Peyer's patch (tissue), 4 donors: ENCODE measurements around the gene RSRC1.

Source experiments
- POLR2A ChIP-seq, 2 donors: fragments of 450-650 bp; IDR thresholded peaks; one replicate each; pipeline ENCODE4 v1.5.1; 2017; ENCODE audit warnings: antibody characterized with exemption in 2 of 2, mild to moderate bottlenecking in 2 of 2, moderate library complexity in 2 of 2
- TF ChIP-seq, protein P1 (sequence below), 6 experiments: fragments of 450-650 bp in 4 of 6; fragments of 200-600 bp in 2 of 6; sonication (generic) in 1 of 6; IDR thresholded peaks; one replicate each; pipeline ENCODE4 v1.5.1; 2017 to 2019; ENCODE audit warnings: antibody characterized with exemption in 6 of 6, mild to moderate bottlenecking in 3 of 6, moderate library complexity in 1 of 6

DNA sequence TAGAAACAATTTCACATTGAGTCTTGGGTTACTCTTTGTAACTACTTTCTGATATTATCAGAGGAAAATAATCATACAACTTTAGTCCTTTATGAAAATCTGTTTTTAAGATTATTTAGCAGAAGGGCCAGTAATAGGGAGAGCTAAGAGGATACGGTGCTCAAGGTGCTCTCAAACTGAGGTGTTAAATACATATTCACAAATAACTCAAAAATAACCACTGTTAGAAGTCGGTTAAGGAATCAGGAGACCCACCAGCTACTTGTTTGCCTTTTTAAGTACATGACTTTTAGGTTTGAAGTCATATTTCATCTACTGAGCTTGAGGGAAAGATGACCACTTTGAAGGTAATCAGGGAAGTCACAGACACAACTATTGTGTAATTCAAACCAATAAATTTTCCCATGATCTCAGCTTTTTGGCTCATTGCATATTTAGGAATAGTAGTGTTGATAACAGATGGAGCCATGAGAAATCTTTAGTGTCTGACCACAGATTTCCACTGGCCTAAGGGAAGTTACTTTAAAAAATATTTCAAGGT lies 1.4 kb upstream of the RSRC1 start:
- TF ChIP-seq, protein P1, sequence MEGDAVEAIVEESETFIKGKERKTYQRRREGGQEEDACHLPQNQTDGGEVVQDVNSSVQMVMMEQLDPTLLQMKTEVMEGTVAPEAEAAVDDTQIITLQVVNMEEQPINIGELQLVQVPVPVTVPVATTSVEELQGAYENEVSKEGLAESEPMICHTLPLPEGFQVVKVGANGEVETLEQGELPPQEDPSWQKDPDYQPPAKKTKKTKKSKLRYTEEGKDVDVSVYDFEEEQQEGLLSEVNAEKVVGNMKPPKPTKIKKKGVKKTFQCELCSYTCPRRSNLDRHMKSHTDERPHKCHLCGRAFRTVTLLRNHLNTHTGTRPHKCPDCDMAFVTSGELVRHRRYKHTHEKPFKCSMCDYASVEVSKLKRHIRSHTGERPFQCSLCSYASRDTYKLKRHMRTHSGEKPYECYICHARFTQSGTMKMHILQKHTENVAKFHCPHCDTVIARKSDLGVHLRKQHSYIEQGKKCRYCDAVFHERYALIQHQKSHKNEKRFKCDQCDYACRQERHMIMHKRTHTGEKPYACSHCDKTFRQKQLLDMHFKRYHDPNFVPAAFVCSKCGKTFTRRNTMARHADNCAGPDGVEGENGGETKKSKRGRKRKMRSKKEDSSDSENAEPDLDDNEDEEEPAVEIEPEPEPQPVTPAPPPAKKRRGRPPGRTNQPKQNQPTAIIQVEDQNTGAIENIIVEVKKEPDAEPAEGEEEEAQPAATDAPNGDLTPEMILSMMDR (IDR thresholded peaks at IDR 0.05), result no peak
- TF ChIP-seq POLR2A (IDR thresholded peaks at IDR 0.05), result no peak
